ENCODE measurements around the gene ZNRF4. TPM values are rescaled to one million over a fixed set of nuclear protein-coding genes. Genes with fewer than 3 reads are reported as not detected.

Gene ZNRF4
- total and polyA plus RNA-seq, 2 of the 8 experiments (the other 6 are each of a cell fraction or from before 2014, with no cell fraction given), result not detected

DNA sequence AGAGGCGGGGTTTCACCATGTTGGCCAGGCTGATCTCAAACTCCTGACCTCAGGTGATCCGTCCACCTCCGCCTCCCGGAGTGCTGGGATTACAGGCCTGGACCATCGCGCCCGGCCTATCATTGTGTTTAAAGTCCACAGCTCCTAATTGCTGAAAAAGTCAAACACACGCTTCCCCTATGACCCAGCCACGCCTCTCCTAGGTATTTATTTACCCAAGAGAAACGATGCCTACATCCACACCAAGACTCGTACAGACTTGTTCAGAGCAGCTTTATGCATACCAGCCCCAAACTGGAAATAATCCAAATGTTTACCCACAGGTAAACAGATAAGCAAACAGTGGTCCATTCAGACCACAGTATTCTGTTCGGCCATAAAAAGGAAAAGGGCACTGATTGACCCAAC is 15.1 kb downstream of the ZNRF4 start (continued):
- no peak for TF ChIP-seq JUND (IDR thresholded peaks at IDR 0.05; ENCODE audit: low read length)
- TF ChIP-seq TAF7 (optimal IDR thresholded peaks at IDR 0.05; ENCODE audit: borderline replicate concordance, low read depth, low read length), result no peak
- TF ChIP-seq CEBPB (IDR thresholded peaks at IDR 0.05; ENCODE audit: low read depth, low read length), result no peak
